Activated CD4-positive, alpha-beta T cell treated with anti-CD3 and anti-CD28 coated beads for 4 hours (primary cell): ENCODE data around the gene OR1A2.
"Not testable (repeated sequence)": the region's sequence is repeated elsewhere in the genome, so short reads cannot be mapped to it uniquely, and the experiment has no call there.

Experiments used
- DNase-seq, 2 donors: peaks; one replicate each; pipeline ENCODE4 v3.0.0-alpha.2; 2020

The OR1A2 gene

GRCh38 chr17:3197219-3197618, at the start of gene OR1A2:
Gene OR1A2 (plus strand): TSS chr17:3197519. CDS start chr17:3197519, 0 bp downstream.
- no peak for DNase-seq

DNA sequence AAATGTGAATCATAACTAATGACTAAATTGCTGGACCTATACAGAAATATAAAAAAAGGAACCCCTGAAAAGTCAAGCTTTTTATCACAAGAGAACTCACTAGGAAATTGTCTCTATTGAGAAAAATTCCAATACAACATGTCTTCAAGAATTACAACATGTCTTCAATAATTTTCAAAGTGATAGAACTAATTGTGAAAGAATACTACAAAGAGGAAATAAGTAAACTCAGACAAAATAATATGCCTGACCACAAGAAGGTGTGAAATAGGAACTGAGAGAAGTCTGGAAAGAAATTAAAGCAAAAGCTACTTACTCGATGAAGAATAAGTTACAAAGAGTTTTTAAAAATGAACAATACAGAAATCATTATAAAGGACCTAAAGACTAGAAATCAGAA, 40.1 kb upstream of the OR1A2 start:
- no peak for DNase-seq

GRCh38 chr17:3167574-3167973, 29.7 kb upstream of the OR1A2 start:
- DNase-seq = no peak

DNA sequence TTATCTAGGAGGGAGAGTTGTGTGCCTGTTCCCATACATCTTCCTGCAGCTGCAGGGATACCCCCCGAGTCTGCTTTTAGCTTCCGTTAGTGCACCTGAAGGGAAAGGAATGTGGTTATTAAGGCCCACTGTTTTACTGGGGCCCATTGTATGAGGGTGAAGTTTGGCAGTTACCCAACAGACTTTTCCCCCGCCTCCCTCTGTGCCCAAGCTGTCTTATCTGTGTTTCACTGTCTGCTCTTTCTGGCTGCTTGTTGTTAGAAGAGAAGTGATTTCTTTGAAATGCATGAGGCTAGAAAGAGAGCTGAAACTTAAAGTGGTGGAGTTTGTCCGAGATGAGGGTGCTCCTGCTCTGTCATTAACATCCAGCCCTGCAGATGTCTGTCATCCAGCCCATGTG, 7.4 kb upstream of the OR1A2 start:
- no peak for DNase-seq

- no peak for DNase-seq
These were observed 10.0 kb downstream of the OR1A2 start, which contains the start of gene OR1A1 for GRCh38 chr17:3207367-3207766. Gene OR1A1 (plus strand): TSS chr17:3207667. CDS start chr17:3215621, 7,954 bp downstream.

GRCh38 chr17:3208484-3208883, 11.2 kb downstream of the OR1A2 start:
- DNase-seq = no peak

DNA sequence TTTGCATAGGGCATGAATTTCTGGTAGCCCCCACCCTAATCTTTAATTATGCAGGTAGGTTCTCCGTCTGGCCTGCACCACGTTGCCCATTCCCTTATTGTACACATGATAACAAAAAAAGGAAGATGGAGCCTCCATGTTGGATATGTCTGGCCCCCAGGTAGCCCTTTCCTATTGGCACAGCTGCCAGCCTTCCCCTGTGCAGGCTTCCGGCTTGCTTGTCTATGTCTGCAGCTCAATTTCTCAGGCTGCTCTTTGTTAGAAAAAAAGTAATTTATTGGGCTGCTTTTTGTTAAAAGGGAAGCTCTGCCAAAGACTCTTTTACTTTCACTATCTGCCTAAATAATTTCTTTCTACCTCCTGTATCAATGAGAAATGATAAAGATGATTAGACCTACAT, 15.7 kb downstream of the OR1A2 start:
- DNase-seq = no peak

GRCh38 chr17:3213587-3213986, 16.3 kb downstream of the OR1A2 start:
- no peak for DNase-seq

GRCh38 chr17:3219978-3220377, 22.7 kb downstream of the OR1A2 start:
- not testable (repeated sequence) for DNase-seq

DNA sequence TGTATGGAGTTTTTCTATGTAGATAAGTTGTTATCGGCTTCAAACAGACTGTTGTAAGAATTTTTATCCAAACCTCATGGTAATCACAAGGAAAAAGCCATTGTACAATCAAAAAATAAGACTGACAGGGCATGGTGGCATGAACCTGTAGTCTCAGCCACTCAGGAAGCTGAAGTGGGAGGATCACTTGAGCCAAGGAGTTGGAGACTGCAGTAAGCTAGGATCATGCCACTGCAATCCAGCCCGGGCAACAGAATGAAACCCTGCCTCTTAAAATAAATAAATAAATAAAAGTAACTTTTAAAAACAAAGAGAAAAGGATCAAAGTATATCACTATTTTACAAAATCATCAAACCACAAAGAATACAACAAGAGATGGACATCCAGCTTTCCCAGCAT, 24.5 kb downstream of the OR1A2 start:
- DNase-seq = no peak

DNA sequence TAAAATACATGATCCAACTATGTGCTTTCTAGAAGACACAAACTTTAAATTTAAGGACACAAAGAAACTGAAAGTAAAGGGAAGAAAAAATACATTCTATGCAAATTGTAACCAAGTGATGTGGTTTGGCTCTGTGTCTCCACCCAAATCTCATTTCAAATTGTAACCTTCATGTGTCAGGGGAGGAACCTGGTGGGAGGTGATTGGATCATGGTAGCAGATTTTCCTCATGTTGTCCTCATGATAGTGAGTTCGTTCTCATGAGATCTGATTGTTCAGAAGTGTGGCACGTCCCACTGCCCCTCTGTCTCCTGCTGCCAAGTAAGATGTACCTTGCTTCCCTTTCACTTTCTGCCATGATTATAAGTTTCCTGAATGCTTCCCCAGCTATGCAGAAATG, 25.2 kb downstream of the OR1A2 start:
- no peak for DNase-seq

DNA sequence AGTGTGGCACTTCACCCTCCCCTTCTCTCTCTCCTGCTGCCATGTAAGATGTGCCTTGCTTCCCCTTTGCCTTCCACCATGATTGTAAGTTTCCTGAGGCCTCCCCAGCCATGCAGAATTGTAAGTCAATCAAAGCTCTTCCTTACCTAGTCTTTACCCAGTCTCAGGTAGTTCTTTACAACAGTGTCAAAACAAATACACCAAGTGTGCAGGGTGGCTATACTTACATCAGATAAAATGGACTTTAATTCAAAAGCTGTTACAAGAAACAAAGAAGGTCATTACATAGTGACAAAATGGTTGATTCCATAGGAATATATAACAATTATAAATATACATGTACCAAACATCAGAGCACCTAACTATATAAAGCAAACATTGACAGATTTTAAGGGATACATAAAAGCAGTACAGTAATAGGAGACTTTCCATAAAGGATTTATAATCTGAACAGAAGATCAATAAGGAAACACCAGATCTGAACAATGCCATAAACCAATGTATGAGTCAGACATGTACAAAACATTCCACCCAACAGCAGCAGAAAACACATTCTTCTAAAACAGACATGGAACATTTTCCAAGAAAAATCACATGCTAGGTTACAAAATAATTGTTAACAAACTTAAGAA, 27.5 kb downstream of the OR1A2 start:
- DNase-seq = not testable (repeated sequence)

DNA sequence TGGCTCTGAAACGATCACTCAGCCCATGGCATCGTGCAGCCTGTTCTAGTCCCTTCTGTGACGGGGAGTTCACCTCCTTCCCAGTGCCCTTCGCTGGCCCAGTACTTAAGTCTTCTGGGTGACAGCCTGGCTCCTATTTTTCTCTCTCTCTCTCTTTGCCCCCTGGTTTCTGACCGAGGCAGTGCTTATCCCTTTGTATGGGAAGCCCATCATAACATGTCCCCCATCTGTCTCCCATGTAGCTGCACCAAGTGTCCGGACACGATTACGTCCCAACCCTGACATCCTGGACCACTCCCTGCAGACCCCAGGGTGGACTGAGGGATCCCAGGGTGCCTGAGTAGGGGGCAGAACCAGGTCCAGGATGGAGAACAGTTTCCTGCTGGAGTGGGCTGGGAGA, 35.0 kb downstream of the OR1A2 start:
- DNase-seq = not testable (repeated sequence)

DNA sequence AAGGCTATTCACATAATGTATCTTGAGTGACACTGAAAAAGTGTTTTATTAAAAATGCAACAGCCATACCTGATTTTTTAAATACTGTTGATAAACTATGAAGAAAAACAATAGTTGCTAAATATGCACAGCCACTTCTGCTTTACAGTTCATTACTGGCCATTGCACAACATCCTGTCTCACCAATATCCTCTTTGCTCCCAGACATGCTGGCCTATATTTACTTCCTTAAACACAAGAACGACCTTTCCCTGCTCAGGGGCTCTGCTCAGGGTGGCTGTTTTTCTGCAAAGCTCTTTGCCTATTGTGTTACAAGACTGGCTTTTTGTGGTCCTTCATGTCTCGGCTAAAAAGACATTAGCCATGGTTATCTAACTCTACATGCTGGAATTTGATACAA, 41.4 kb downstream of the OR1A2 start:
- DNase-seq = not testable (repeated sequence)

DNA sequence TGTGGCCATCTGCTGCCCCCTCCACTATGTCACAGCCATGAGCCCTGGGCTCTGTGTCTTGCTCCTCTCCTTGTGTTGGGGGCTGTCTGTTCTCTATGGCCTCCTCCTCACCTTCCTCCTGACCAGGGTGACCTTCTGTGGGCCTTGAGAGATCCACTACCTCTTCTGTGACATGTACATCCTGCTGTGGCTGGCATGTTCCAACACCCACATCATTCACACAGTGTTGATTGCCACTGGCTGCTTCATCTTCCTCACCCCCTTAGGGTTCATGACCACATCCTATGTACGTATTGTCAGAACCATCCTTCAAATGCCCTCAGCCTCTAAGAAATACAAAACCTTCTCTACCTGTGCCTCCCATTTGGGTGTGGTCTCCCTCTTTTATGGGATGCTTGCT, 43.7 kb downstream of the OR1A2 start:
- not testable (repeated sequence) for DNase-seq

GRCh38 chr17:3244841-3245240, 47.5 kb downstream of the OR1A2 start:
- DNase-seq = not testable (repeated sequence)
